CD4-positive, CD25-positive, alpha-beta regulatory T cell (primary cell): ENCODE results near the gene HSPB1. TPM values are rescaled to one million over a fixed set of nuclear protein-coding genes. Genes with fewer than 3 reads are reported as not detected.

Source experiments
- ATAC-seq, 2 donors: fragments of 150-1000 bp; cut with Tn5 transposase; one replicate each; pipeline ENCODE4 v1.10.0; 2021; ENCODE audit warnings: low read depth in 2 of 2, moderate number of reproducible peaks in 2 of 2, moderate library complexity in 1 of 2
- DNase-seq, 3 donors: peaks; one replicate each; pipeline versions ENCODE4 v3.0.0 to v3.0.0-alpha.2; 2012 to 2022; ENCODE audit warnings: mixed read lengths in 1 of 3
- H3K27ac ChIP-seq: one replicate; pipeline ENCODE4 v1.7.0; 2013; ENCODE audit warnings: mild to moderate bottlenecking, low read length; ENCODE audit not compliant: insufficient read depth, poor library complexity, severe bottlenecking
- H3K27me3 ChIP-seq: one replicate; pipeline ENCODE4 v1.7.0; 2013; ENCODE audit warnings: low read length; ENCODE audit not compliant: control insufficient read depth, insufficient read depth
- H3K36me3 ChIP-seq: one replicate; pipeline ENCODE4 v1.7.0; 2013; ENCODE audit warnings: mild to moderate bottlenecking, low read length, moderate library complexity; ENCODE audit not compliant: control insufficient read depth, insufficient read depth
- H3K4me1 ChIP-seq: 2 replicates; pipeline ENCODE4 v1.7.0; 2013; ENCODE audit warnings: mild to moderate bottlenecking, low read length; ENCODE audit not compliant: insufficient read depth, control insufficient read depth, poor library complexity, severe bottlenecking
- H3K4me3 ChIP-seq: one replicate; pipeline ENCODE4 v1.7.0; 2013; ENCODE audit warnings: low read depth, mild to moderate bottlenecking, low read length, moderate library complexity
- H3K9me3 ChIP-seq, 2 experiments: 1 replicate in 1 of 2; 2 replicates in 1 of 2; pipeline ENCODE4 v1.7.0; 2013; ENCODE audit warnings: low read length in 2 of 2, mild to moderate bottlenecking in 1 of 2, moderate library complexity in 1 of 2; ENCODE audit not compliant: control insufficient read depth in 2 of 2
- H3K27ac Mint-ChIP-seq, 3 donors: one replicate each; pipeline ENCODE4 v1.8.0; 2020 to 2022; ENCODE audit warnings: mild to moderate bottlenecking in 3 of 3, mixed read lengths in 3 of 3, moderate library complexity in 2 of 3
- H3K27me3 Mint-ChIP-seq: one replicate; pipeline ENCODE4 v1.8.0; 2022; ENCODE audit warnings: mild to moderate bottlenecking, mixed read lengths
- H3K36me3 Mint-ChIP-seq: one replicate; pipeline ENCODE4 v1.8.0; 2020; ENCODE audit warnings: mixed read lengths
- H3K4me1 Mint-ChIP-seq, 4 donors: one replicate each; pipeline ENCODE4 v1.8.0; 2020 to 2022; ENCODE audit warnings: mixed read lengths in 4 of 4, mild to moderate bottlenecking in 1 of 4
- H3K4me3 Mint-ChIP-seq, 4 donors: one replicate each; pipeline ENCODE4 v1.8.0; 2020 to 2022; ENCODE audit warnings: mild to moderate bottlenecking in 4 of 4, mixed read lengths in 4 of 4, moderate library complexity in 3 of 4
- H3K9me3 Mint-ChIP-seq, 7 donors: one replicate each; pipeline ENCODE4 v1.8.0; 2020 to 2022; ENCODE audit warnings: mixed read lengths in 7 of 7, mild to moderate bottlenecking in 3 of 7, moderate library complexity in 2 of 7
- polyA plus RNA-seq, 4 donors: library from polyadenylated mRNA; unstranded; fragments of 300-500 nt; fragmentation: Illumina TruSeq; gene quantifications; one replicate each; pipeline ENCODE4 v1.2.3, GENCODE V29; 2021
- total RNA-seq: library from RNA; stranded (reverse); gene quantifications from one replicate; pipeline ENCODE4 v1.2.3, GENCODE V29; 2022

HSPB1 gene
- total and polyA plus RNA-seq, 5 donors from 2014 or later = 23.0 to 81.2 (median 51.0) TPM

GRCh38 chr7:76325811-76326210 lies 23.3 kb downstream of the HSPB1 start:
- Mint-ChIP-seq H3K27me3 (no peaks in the 10 kb centered on the region), H3K9me3 (no peaks in the 10 kb centered on the region), H3K27ac (no peak overlapping the region), H3K4me3 (no peak overlapping the region), H3K36me3 (peaks cover 30% of the 10 kb centered on the region), H3K4me1 (peaks cover 8 to 33% (median 27%) of the 10 kb centered on the region in 4 donors)
- H3K27me3 ChIP-seq = no peaks in the 10 kb centered on the region
- no peaks in the 10 kb centered on the region for H3K4me1 ChIP-seq
- H3K36me3 ChIP-seq = peaks cover 34% of the 10 kb centered on the region
- H3K27ac ChIP-seq = no peak overlapping the region
- ATAC-seq (no peak), DNase-seq (no peak)
- no peak overlapping the region for H3K4me3 ChIP-seq
- H3K9me3 ChIP-seq = no peaks in the 10 kb centered on the region

- H3K27ac ChIP-seq = no peak overlapping the region
- no peaks in the 10 kb centered on the region for H3K9me3 Mint-ChIP-seq
- H3K9me3 ChIP-seq = no peaks in the 10 kb centered on the region
- no peak overlapping the region for H3K4me3 Mint-ChIP-seq
- no peak overlapping the region for H3K27ac Mint-ChIP-seq
- peaks cover 39% of the 10 kb centered on the region for H3K36me3 ChIP-seq
- peaks cover 8 to 35% (median 31%) of the 10 kb centered on the region in 4 donors for H3K4me1 Mint-ChIP-seq
- H3K27me3 ChIP-seq = no peaks in the 10 kb centered on the region
- no peaks in the 10 kb centered on the region for H3K4me1 ChIP-seq
- peaks cover 30% of the 10 kb centered on the region for H3K36me3 Mint-ChIP-seq
- ATAC-seq (no peak), DNase-seq (no peak)
- H3K4me3 ChIP-seq = no peak overlapping the region
- H3K27me3 Mint-ChIP-seq = no peaks in the 10 kb centered on the region
These were observed 24.3 kb downstream of the HSPB1 start for GRCh38 chr7:76326646-76327233.

GRCh38 chr7:76327610-76328009 lies 25.1 kb downstream of the HSPB1 start:
- Histone ChIP-seq H3K9me3 (no peaks in the 10 kb centered on the region), H3K4me3 (no peak overlapping the region), H3K4me1 (no peaks in the 10 kb centered on the region), H3K27ac (no peak overlapping the region), H3K36me3 (peaks cover 42% of the 10 kb centered on the region), H3K27me3 (no peaks in the 10 kb centered on the region)
- Mint-ChIP-seq H3K27me3 (no peaks in the 10 kb centered on the region), H3K4me1 (peaks cover 8 to 40% (median 37%) of the 10 kb centered on the region in 4 donors), H3K36me3 (peaks cover 34% of the 10 kb centered on the region), H3K27ac (peak overlapping the region in 1 of 3 donors; percentile 59), H3K4me3 (no peak overlapping the region), H3K9me3 (no peaks in the 10 kb centered on the region)
- DNase-seq (no peak), ATAC-seq (no peak)

GRCh38 chr7:76328389-76328788 lies 25.9 kb downstream of the HSPB1 start:
- Histone ChIP-seq H3K27me3 (no peaks in the 10 kb centered on the region), H3K36me3 (peaks cover 42% of the 10 kb centered on the region), H3K4me3 (no peak overlapping the region), H3K4me1 (no peaks in the 10 kb centered on the region), H3K9me3 (no peaks in the 10 kb centered on the region), H3K27ac (no peak overlapping the region)
- Mint-ChIP-seq H3K36me3 (peaks cover 35% of the 10 kb centered on the region), H3K27ac (peak overlapping the region in 1 of 3 donors; percentile 38), H3K9me3 (no peaks in the 10 kb centered on the region), H3K4me1 (peaks cover 8 to 42% (median 40%) of the 10 kb centered on the region in 4 donors), H3K4me3 (no peak overlapping the region), H3K27me3 (no peaks in the 10 kb centered on the region)
- DNase-seq (no peak), ATAC-seq (no peak)

- H3K36me3 ChIP-seq = peaks cover 42% of the 10 kb centered on the region
- ATAC-seq (no peak), DNase-seq (no peak)
- Mint-ChIP-seq H3K36me3 (peaks cover 40% of the 10 kb centered on the region), H3K27ac (peak overlapping the region in 2 of 3 donors; percentile 4 to 35), H3K9me3 (no peaks in the 10 kb centered on the region), H3K4me3 (no peak overlapping the region), H3K27me3 (no peaks in the 10 kb centered on the region), H3K4me1 (peaks cover 8 to 49% (median 43%) of the 10 kb centered on the region in 4 donors)
- no peaks in the 10 kb centered on the region for H3K9me3 ChIP-seq
- no peak overlapping the region for H3K4me3 ChIP-seq
- no peaks in the 10 kb centered on the region for H3K4me1 ChIP-seq
- no peak overlapping the region for H3K27ac ChIP-seq
- H3K27me3 ChIP-seq = no peaks in the 10 kb centered on the region
These were observed 27.0 kb downstream of the HSPB1 start for GRCh38 chr7:76329479-76329878.

GRCh38 chr7:76330261-76330660 lies 27.8 kb downstream of the HSPB1 start:
- Mint-ChIP-seq H3K4me1 (peaks cover 8 to 49% (median 43%) of the 10 kb centered on the region in 4 donors), H3K27me3 (no peaks in the 10 kb centered on the region), H3K4me3 (no peak overlapping the region), H3K27ac (peak overlapping the region in 2 of 3 donors; percentile 4 to 69), H3K9me3 (no peaks in the 10 kb centered on the region), H3K36me3 (peaks cover 40% of the 10 kb centered on the region)
- no peak for DNase-seq
- Histone ChIP-seq H3K27ac (no peak overlapping the region), H3K9me3 (no peaks in the 10 kb centered on the region), H3K27me3 (no peaks in the 10 kb centered on the region), H3K4me1 (no peaks in the 10 kb centered on the region), H3K36me3 (peaks cover 42% of the 10 kb centered on the region), H3K4me3 (no peak overlapping the region)
- no peak for ATAC-seq

- H3K4me1 Mint-ChIP-seq = peaks cover 8 to 49% (median 43%) of the 10 kb centered on the region in 4 donors
These were observed 28.2 kb downstream of the HSPB1 start for GRCh38 chr7:76330673-76331072.

GRCh38 chr7:76332078-76332477 lies 29.6 kb downstream of the HSPB1 start:
- H3K4me1 Mint-ChIP-seq = peaks cover 9 to 52% (median 47%) of the 10 kb centered on the region in 4 donors
- Histone ChIP-seq H3K9me3 (no peaks in the 10 kb centered on the region), H3K4me1 (no peaks in the 10 kb centered on the region), H3K27me3 (no peaks in the 10 kb centered on the region), H3K27ac (no peak overlapping the region), H3K4me3 (no peak overlapping the region), H3K36me3 (peaks cover 39% of the 10 kb centered on the region)
- no peak overlapping the region for H3K4me3 Mint-ChIP-seq
- H3K9me3 Mint-ChIP-seq = no peaks in the 10 kb centered on the region
- H3K36me3 Mint-ChIP-seq = peaks cover 32% of the 10 kb centered on the region
- no peak for DNase-seq
- no peak for ATAC-seq
- H3K27ac Mint-ChIP-seq = peak overlapping the region in 2 of 3 donors; percentile 74 to 80
- no peaks in the 10 kb centered on the region for H3K27me3 Mint-ChIP-seq

More at GRCh38 chr7:76330673-76331072, 28.2 kb downstream of the HSPB1 start:
- H3K27me3 ChIP-seq = no peaks in the 10 kb centered on the region
- H3K4me1 ChIP-seq = no peaks in the 10 kb centered on the region
- peaks cover 42% of the 10 kb centered on the region for H3K36me3 ChIP-seq
- Mint-ChIP-seq H3K27me3 (no peaks in the 10 kb centered on the region), H3K9me3 (no peaks in the 10 kb centered on the region), H3K4me3 (no peak overlapping the region), H3K27ac (peak overlapping the region in 1 of 3 donors; percentile 4), H3K36me3 (peaks cover 40% of the 10 kb centered on the region)
- no peaks in the 10 kb centered on the region for H3K9me3 ChIP-seq
- no peak overlapping the region for H3K4me3 ChIP-seq
- ATAC-seq = no peak
- no peak for DNase-seq
- H3K27ac ChIP-seq = no peak overlapping the region
